Measurements from ENCODE around the gene NCS1. TPM values are rescaled to one million over a fixed set of nuclear protein-coding genes. Genes with fewer than 3 reads are reported as not detected.

The NCS1 gene
- total RNA-seq, 1 experiment from 2014 or later = 18.2 TPM

- Mint-ChIP-seq H3K4me1 (ENCODE audit: low read depth, unreplicated experiment) (no peaks in the 10 kb centered on the region), H3K27me3 (ENCODE audit: insufficient read depth, unreplicated experiment) (no peaks in the 10 kb centered on the region), H3K4me3 (ENCODE audit: unreplicated experiment) (no peak overlapping the region), H3K36me3 (ENCODE audit: insufficient read depth, unreplicated experiment) (peaks cover 46% of the 10 kb centered on the region), H3K27ac (ENCODE audit: unreplicated experiment) (no peak overlapping the region), H3K9me3 (ENCODE audit: unreplicated experiment) (no peaks in the 10 kb centered on the region)
- no peaks in the 10 kb centered on the region for H3K9me3 ChIP-seq
- intact Hi-C loops (cut with micrococcal nuclease; ENCODE audit: unreplicated experiment) = no loop called here
- no TSS peak for BruUV-seq (replicated peaks)
- DNase-seq = no peak
- CTCF ChIA-PET = no interaction called here
- H3K4me1 ChIP-seq = no peaks in the 10 kb centered on the region
- TF ChIP-seq, protein P1, sequence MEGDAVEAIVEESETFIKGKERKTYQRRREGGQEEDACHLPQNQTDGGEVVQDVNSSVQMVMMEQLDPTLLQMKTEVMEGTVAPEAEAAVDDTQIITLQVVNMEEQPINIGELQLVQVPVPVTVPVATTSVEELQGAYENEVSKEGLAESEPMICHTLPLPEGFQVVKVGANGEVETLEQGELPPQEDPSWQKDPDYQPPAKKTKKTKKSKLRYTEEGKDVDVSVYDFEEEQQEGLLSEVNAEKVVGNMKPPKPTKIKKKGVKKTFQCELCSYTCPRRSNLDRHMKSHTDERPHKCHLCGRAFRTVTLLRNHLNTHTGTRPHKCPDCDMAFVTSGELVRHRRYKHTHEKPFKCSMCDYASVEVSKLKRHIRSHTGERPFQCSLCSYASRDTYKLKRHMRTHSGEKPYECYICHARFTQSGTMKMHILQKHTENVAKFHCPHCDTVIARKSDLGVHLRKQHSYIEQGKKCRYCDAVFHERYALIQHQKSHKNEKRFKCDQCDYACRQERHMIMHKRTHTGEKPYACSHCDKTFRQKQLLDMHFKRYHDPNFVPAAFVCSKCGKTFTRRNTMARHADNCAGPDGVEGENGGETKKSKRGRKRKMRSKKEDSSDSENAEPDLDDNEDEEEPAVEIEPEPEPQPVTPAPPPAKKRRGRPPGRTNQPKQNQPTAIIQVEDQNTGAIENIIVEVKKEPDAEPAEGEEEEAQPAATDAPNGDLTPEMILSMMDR (IDR thresholded peaks at IDR 0.05; ENCODE audit: insufficient read depth in 1 of 2, low read depth in 1 of 2, low read length in 1 of 2, severe bottlenecking in 1 of 2, unreplicated experiment in 1 of 2) = no peak
- no peaks in the 10 kb centered on the region for H3K36me3 ChIP-seq (ENCODE audit: control insufficient read depth, insufficient read depth, low read length)
- no peaks in the 10 kb centered on the region for H3K27me3 ChIP-seq (replicated peaks; ENCODE audit: control insufficient read depth, insufficient read depth, low read length)
- no peak overlapping the region for H3K4me3 ChIP-seq (ENCODE audit: low read depth, low read length)
- POLR2A ChIA-PET = no interaction called here
These were observed 42.7 kb upstream of the NCS1 start for GRCh38 chr9:130129432-130130061.

DNA sequence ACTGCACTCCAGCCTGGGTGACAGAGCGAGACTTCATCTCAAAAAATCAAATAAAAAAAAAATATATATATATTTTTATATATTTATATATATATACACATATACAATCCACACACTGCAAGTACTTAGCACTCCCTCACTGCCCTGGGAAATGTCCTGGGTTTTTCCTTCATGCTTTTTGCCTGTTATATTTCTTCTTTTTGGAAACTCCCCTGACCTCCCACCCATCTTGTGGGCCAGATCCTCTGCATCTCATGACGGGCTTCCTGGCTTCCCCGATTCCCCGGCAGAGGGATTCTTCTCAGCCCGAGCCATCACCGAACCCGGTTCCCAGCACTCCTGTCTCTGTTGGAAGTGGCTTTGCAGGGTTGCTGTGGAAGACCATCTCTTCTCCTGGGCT is 39.5 kb upstream of the NCS1 start:
- CTCF ChIA-PET = no interaction called here

GRCh38 chr9:130137081-130137640 is 35.0 kb upstream of the NCS1 start:
- Mint-ChIP-seq H3K4me1 (ENCODE audit: low read depth, unreplicated experiment) (no peaks in the 10 kb centered on the region), H3K9me3 (ENCODE audit: unreplicated experiment) (no peaks in the 10 kb centered on the region), H3K4me3 (ENCODE audit: unreplicated experiment) (no peak overlapping the region), H3K27ac (ENCODE audit: unreplicated experiment) (no peak overlapping the region), H3K27me3 (ENCODE audit: insufficient read depth, unreplicated experiment) (no peaks in the 10 kb centered on the region), H3K36me3 (ENCODE audit: insufficient read depth, unreplicated experiment) (peaks cover 6% of the 10 kb centered on the region)
- no peak for DNase-seq
- CTCF ChIA-PET = no interaction called here
- no TSS peak for BruUV-seq (replicated peaks)
- TF ChIP-seq, protein P1 (IDR thresholded peaks at IDR 0.05; ENCODE audit: insufficient read depth in 1 of 2, low read depth in 1 of 2, low read length in 1 of 2, severe bottlenecking in 1 of 2, unreplicated experiment in 1 of 2) = no peak
- H3K4me3 ChIP-seq (ENCODE audit: low read depth, low read length) = no peak overlapping the region
- intact Hi-C loops (cut with micrococcal nuclease; ENCODE audit: unreplicated experiment) = no loop called here
- H3K4me1 ChIP-seq = no peaks in the 10 kb centered on the region
- no peaks in the 10 kb centered on the region for H3K9me3 ChIP-seq
- POLR2A ChIA-PET = no interaction called here
- no peaks in the 10 kb centered on the region for H3K27me3 ChIP-seq (replicated peaks; ENCODE audit: control insufficient read depth, insufficient read depth, low read length)
- H3K36me3 ChIP-seq (ENCODE audit: control insufficient read depth, insufficient read depth, low read length) = no peaks in the 10 kb centered on the region; the same call in 1 of the 2 replicates

More for the DNA sequence above, 39.5 kb upstream of the NCS1 start:
- H3K4me1 ChIP-seq = no peaks in the 10 kb centered on the region
- no peak for DNase-seq
- H3K9me3 Mint-ChIP-seq (ENCODE audit: unreplicated experiment) = no peaks in the 10 kb centered on the region
- no peak overlapping the region for H3K4me3 Mint-ChIP-seq (ENCODE audit: unreplicated experiment)
- H3K27me3 ChIP-seq (replicated peaks; ENCODE audit: control insufficient read depth, insufficient read depth, low read length) = no peaks in the 10 kb centered on the region
- H3K27me3 Mint-ChIP-seq (ENCODE audit: insufficient read depth, unreplicated experiment) = no peaks in the 10 kb centered on the region
- peaks cover 30% of the 10 kb centered on the region for H3K36me3 Mint-ChIP-seq (ENCODE audit: insufficient read depth, unreplicated experiment)
- H3K36me3 ChIP-seq (ENCODE audit: control insufficient read depth, insufficient read depth, low read length) = no peaks in the 10 kb centered on the region; the same call in 1 of the 2 replicates
- TF ChIP-seq, protein P1 (IDR thresholded peaks at IDR 0.05; ENCODE audit: insufficient read depth in 1 of 2, low read depth in 1 of 2, low read length in 1 of 2, severe bottlenecking in 1 of 2, unreplicated experiment in 1 of 2) = no peak
- POLR2A ChIA-PET = no interaction called here
- no TSS peak for BruUV-seq (replicated peaks)
- H3K9me3 ChIP-seq = no peaks in the 10 kb centered on the region
- no peak overlapping the region for H3K27ac Mint-ChIP-seq (ENCODE audit: unreplicated experiment)
- intact Hi-C loops (cut with micrococcal nuclease; ENCODE audit: unreplicated experiment) = no loop called here
- no peak overlapping the region for H3K4me3 ChIP-seq (ENCODE audit: low read depth, low read length)
- no peaks in the 10 kb centered on the region for H3K4me1 Mint-ChIP-seq (ENCODE audit: low read depth, unreplicated experiment)

Measured in Caco-2 (cell line).